ENCODE results near the gene COTL1.

The COTL1 gene

DNA sequence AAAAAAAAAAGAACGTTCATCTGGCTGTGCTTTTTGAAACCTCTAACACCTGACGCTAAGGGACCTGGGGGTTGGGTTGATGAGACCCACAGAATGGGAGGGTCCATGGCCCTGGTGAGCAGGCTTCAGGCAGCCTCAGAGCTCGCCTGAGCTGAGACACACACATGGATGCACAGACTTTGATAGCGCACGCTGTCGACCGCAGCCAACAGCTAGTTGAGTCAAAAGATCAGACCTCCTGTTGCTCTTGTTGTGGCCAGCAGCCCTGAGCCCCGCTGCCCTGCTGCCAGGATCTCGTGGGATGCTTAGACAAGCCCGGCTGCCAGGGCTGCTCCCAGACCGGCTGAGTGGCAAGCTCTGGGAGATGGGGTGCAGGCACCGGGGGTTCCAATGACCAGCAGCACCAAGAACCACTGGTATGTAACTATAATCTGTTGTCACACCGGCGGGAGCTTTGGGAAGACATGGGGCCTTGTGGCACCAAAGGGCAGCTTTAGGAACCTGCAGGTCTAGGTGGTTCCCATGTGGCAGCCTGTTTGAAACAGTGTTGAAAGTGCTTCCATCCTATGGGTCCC lies 93.4 kb downstream of the COTL1 start:
- H3K9ac ChIP-seq: no peak overlapping the region
- H3K4me2 ChIP-seq: no peak overlapping the region
- H3K4me1 ChIP-seq (ENCODE audit: low read depth, poor library complexity, severe bottlenecking): no peaks in the 10 kb centered on the region
- H4K20me1 ChIP-seq (ENCODE audit: insufficient read depth): no peaks in the 10 kb centered on the region
- no peak overlapping the region for H3K27ac ChIP-seq
- no peak overlapping the region for H3K4me3 ChIP-seq (IDR thresholded peaks at IDR 0.05; ENCODE audit: insufficient read depth, low read depth, low read length)
- H3K27me3 ChIP-seq (ENCODE audit: insufficient read depth, low read depth): peaks cover 46% of the 10 kb centered on the region
- TF ChIP-seq, protein P1, sequence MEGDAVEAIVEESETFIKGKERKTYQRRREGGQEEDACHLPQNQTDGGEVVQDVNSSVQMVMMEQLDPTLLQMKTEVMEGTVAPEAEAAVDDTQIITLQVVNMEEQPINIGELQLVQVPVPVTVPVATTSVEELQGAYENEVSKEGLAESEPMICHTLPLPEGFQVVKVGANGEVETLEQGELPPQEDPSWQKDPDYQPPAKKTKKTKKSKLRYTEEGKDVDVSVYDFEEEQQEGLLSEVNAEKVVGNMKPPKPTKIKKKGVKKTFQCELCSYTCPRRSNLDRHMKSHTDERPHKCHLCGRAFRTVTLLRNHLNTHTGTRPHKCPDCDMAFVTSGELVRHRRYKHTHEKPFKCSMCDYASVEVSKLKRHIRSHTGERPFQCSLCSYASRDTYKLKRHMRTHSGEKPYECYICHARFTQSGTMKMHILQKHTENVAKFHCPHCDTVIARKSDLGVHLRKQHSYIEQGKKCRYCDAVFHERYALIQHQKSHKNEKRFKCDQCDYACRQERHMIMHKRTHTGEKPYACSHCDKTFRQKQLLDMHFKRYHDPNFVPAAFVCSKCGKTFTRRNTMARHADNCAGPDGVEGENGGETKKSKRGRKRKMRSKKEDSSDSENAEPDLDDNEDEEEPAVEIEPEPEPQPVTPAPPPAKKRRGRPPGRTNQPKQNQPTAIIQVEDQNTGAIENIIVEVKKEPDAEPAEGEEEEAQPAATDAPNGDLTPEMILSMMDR (conservative IDR thresholded peaks at IDR 0.05; ENCODE audit: low read depth, low read length): no peak
- H3K36me3 ChIP-seq (ENCODE audit: insufficient read depth): no peaks in the 10 kb centered on the region
- no peaks in the 10 kb centered on the region for H3K79me2 ChIP-seq (ENCODE audit: insufficient read depth, low read depth)
- H2AFZ ChIP-seq (ENCODE audit: low read depth): no peak overlapping the region

DNA sequence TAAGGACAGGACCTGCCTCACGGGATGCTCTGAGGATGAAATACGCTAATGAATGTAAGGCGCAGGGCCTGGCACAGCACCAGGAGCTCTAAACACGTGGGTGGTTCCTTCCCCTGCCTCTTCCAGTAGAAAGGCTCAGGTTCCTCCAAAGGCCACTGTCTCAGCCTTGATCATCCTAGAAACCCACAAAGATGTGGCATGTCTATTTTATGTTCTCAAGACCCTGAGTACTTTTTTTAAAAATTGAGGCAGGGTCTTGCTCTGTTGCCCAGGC lies 96.4 kb downstream of the COTL1 start:
- Histone ChIP-seq H3K4me2 (no peak overlapping the region), H3K27me3 (ENCODE audit: insufficient read depth, low read depth) (peaks cover 36% of the 10 kb centered on the region), H3K4me3 (IDR thresholded peaks at IDR 0.05; ENCODE audit: insufficient read depth, low read depth, low read length) (no peak overlapping the region), H3K79me2 (ENCODE audit: insufficient read depth, low read depth) (no peaks in the 10 kb centered on the region), H3K36me3 (ENCODE audit: insufficient read depth) (no peaks in the 10 kb centered on the region), H3K4me1 (ENCODE audit: low read depth, poor library complexity, severe bottlenecking) (no peaks in the 10 kb centered on the region), H3K27ac (no peak overlapping the region), H3K9ac (no peak overlapping the region), H2AFZ (ENCODE audit: low read depth) (no peak overlapping the region), H4K20me1 (ENCODE audit: insufficient read depth) (no peaks in the 10 kb centered on the region)
- TF ChIP-seq, protein P1 (conservative IDR thresholded peaks at IDR 0.05; ENCODE audit: low read depth, low read length): no peak

DNA sequence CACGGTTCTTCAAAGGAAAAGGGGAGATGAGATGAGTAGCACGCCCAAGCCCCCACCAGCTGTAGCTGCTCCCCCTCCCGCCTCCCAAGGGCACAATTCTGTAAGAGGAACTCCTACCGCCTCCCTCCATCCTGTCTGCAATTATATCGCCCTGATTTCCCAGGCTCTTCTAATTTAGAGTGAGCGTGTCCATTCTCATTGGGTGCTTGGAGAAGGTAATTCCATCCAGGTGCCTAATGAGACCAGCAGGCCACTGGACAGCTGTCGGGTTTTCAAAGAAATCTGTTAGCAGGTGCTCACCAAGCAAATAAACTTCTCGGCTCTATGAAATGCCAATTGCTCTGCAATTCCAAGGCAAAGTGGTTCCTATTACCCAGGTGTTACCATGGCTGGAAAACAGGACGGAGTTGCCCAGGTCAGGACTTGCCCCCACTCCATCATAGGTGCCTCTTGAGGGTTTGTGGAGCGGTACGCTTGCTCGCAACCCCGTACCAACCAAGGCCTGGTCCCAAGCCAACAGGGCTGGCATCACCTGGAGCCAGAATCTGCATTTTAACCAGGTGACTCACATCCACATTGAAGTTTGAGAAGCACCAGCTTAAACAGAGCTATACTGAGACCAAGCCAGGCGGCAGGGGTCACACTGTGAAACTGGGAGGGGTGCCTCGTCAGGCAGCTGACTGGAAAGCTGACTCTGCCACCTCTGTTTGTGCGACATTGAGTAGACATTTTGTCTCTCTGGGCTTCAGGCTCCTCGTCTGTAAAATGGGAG lies 97.0 kb downstream of the COTL1 start:
- Histone ChIP-seq H3K4me3 (IDR thresholded peaks at IDR 0.05; ENCODE audit: insufficient read depth, low read depth, low read length) (no peak overlapping the region), H3K9ac (no peak overlapping the region), H3K27ac (no peak overlapping the region), H3K27me3 (ENCODE audit: insufficient read depth, low read depth) (peaks cover 38% of the 10 kb centered on the region), H4K20me1 (ENCODE audit: insufficient read depth) (no peaks in the 10 kb centered on the region), H2AFZ (ENCODE audit: low read depth) (no peak overlapping the region), H3K79me2 (ENCODE audit: insufficient read depth, low read depth) (no peaks in the 10 kb centered on the region), H3K36me3 (ENCODE audit: insufficient read depth) (no peaks in the 10 kb centered on the region), H3K4me2 (no peak overlapping the region), H3K4me1 (ENCODE audit: low read depth, poor library complexity, severe bottlenecking) (no peaks in the 10 kb centered on the region)
- TF ChIP-seq, protein P1 (conservative IDR thresholded peaks at IDR 0.05; ENCODE audit: low read depth, low read length): no peak

DNA sequence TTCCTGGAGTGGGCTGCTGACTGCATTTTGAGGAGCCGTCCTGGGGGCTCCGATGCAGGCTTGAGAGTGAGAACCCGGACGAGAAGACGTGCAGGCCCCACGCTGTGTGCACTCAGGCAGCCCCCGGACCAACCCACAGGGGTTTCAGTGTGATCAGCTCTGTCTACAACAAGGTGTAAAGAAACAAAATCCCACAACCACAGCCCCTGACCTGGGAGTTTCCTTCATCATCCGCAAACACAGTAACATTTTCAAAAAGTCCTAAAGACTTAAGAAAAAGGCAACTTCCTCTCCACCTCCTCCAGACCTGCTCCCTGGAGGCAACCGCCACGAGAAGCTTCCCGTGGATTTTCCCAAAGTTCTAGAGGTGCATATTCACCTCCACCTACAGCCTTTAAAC lies 98.0 kb downstream of the COTL1 start:
- H2AFZ ChIP-seq (ENCODE audit: low read depth): no peak overlapping the region

More for the DNA sequence above, 98.0 kb downstream of the COTL1 start:
- TF ChIP-seq, protein P1 (conservative IDR thresholded peaks at IDR 0.05; ENCODE audit: low read depth, low read length): no peak
- Histone ChIP-seq H3K36me3 (ENCODE audit: insufficient read depth) (no peaks in the 10 kb centered on the region), H3K79me2 (ENCODE audit: insufficient read depth, low read depth) (no peaks in the 10 kb centered on the region), H3K9ac (no peak overlapping the region), H3K4me3 (IDR thresholded peaks at IDR 0.05; ENCODE audit: insufficient read depth, low read depth, low read length) (no peak overlapping the region), H3K27ac (no peak overlapping the region), H4K20me1 (ENCODE audit: insufficient read depth) (no peaks in the 10 kb centered on the region), H3K27me3 (ENCODE audit: insufficient read depth, low read depth) (peaks cover 40% of the 10 kb centered on the region), H3K4me1 (ENCODE audit: low read depth, poor library complexity, severe bottlenecking) (peaks cover under 1% of the 10 kb centered on the region), H3K4me2 (no peak overlapping the region)
